Endometrial microvascular endothelial cells (primary cell): ENCODE data around the gene GALM. TPM values are rescaled to one million over a fixed set of nuclear protein-coding genes. Genes with fewer than 3 reads are reported as not detected.
"Not testable (repeated sequence)": the region's sequence is repeated elsewhere in the genome, so short reads cannot be mapped to it uniquely, and the experiment has no call there.

Experiments used
- in situ Hi-C: cut with HindIII; loops from 2 replicates; pipeline ENCODE4 v1.10.0; 2017; ENCODE audit warnings: low sequenced_read_pairs, low pct_unique_long_range_greater_than_20kb; ENCODE audit errors: inconsistent ontology term
- total RNA-seq: library from RNA; depleted of rRNA; stranded (reverse); fragments of >200 nt; gene quantifications from one replicate; pipeline ENCODE4 v1.2.3, GENCODE V29; 2015; ENCODE audit errors: inconsistent ontology term

The GALM gene
- total RNA-seq, 1 donor from 2014 or later = 9.8 TPM

DNA sequence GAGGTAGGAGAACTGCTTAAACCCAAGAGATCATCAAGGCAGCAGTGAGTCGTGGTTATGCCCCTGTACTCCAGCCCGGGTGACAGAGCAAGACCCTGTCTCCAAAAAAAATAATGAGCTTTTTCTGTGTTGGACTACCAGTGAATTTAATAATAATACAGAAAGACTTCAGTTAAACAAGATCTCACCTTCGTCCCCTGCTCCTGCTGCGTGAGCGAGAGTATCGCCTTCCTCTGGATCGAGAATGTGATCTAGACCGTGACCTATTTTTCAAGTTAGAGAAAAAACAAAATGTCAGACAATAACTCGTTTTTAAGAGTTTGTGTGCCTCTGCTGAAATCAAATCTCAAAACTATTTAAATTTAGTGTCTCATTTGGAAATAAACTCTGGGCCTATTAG is 82.5 kb downstream of the GALM start:
- in situ Hi-C loops = no loop called here

DNA sequence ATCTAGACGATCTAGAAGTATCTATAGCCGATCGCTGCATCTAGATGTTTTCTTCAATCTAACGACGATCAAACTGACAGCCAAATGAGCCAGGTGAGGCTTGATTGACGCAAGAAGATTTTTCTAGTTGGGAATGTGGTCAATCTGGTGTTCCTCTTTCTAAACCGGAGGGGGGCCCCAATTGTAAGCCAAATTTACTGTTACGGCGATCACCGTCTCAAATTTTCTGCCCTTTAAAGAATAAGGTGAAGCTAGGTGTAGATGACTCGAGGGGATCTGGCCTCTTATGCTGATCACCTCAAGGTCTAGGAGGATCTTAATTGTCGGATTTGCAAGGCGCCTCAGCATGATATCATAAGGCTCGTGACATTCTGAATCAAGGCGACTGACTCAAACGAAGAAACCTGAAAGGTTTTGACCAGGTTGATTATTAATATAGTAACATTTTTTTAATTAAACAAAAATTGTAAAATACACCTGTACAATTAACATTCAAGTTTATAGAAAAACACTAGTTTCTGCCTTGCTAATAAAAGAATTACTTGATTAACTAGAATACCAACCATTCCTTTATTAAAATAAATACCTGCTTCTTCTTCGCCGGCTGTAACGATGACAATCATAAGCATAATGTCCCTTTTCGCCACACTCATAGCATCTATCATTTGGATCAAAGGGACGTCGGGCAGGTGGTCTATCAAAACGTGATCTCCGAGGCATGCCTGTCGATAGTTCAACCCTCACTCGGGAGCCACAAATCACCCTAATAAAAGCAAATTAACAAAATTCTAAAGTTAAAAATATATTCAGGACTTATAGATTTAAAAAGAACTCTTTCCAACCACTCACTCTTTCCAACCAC is 83.3 kb downstream of the GALM start:
- in situ Hi-C loops = no loop called here

DNA sequence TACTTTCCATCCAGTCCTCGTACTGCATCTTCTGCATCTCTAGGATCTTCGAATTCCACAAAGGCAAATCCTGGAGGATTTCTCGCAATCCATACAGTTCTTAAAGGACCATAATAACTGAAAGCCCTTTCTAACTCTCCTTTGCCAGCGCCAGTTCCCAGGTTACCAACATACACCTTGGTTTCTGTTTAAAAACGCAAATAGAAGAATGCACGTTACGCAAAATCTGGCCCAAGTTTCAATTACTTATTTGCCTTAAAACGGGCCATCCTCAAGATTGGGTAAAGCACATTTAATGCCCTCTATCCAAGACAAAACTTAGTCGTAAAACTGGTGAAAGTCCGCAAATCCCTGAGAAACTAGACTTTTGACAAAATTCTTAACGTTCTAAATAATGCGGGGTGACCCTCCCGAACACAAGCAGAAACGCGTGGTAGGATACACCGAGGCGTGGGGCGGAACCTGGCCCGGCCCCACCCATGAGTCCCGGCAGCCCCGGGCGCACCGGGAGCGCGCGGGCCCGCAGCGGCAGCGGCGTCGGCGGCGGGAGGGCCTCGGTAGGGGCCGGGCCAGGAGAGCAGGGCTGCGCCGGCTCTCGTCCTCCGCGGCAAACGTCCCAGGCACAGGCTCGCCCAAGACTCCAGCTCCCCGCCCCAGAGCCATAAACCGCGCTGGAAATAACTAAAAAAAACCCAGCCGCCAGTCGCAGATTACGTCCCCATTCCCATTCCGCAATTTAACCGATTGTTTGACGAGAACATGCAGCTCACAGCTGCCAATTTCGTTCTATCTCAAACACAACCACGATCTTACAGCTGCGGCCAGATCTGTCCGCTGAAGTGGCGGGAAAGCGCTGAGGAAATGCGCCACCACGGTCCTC is 84.3 kb downstream of the GALM start:
- in situ Hi-C loops = no loop called here

DNA sequence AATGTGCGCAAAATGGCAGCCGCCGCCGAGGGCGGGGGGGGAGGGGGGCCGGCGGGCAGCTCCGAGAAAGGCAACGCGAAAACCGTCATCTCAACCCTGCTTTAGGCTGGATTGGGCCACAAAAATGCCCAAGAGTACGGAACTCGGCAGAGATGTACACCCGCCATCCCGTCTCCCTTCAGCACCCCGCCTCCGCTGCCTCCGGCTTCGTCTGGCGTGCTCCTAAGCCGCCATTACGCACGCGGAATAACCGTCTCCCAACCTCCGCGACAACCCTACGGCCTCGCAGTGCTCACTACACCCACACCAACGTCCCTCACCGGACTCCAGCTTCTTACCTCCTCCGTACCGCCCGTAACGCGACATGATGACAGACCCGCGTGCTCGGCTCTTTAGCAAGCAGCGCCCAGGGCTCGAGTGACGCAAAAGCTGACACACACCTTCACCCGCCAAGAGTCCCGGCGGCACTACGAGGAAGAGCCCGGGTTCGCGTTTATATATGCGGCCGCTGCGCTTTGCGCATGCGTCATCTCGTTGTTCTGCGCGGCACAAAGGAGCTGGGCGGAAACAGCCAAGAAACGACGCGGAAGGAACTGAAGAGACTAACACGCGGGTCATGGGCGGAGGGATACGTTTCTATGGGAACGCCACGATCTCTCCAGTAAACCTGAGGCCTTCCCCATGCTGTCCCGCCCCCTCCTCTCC is 85.1 kb downstream of the GALM start, which contains the start of gene SRSF7:
TSS of gene SRSF7 (minus strand) at position 471 of the 705 bp plus-strand sequence. CDS start at position 366, 105 bp downstream.
- in situ Hi-C loops = no loop called here

DNA sequence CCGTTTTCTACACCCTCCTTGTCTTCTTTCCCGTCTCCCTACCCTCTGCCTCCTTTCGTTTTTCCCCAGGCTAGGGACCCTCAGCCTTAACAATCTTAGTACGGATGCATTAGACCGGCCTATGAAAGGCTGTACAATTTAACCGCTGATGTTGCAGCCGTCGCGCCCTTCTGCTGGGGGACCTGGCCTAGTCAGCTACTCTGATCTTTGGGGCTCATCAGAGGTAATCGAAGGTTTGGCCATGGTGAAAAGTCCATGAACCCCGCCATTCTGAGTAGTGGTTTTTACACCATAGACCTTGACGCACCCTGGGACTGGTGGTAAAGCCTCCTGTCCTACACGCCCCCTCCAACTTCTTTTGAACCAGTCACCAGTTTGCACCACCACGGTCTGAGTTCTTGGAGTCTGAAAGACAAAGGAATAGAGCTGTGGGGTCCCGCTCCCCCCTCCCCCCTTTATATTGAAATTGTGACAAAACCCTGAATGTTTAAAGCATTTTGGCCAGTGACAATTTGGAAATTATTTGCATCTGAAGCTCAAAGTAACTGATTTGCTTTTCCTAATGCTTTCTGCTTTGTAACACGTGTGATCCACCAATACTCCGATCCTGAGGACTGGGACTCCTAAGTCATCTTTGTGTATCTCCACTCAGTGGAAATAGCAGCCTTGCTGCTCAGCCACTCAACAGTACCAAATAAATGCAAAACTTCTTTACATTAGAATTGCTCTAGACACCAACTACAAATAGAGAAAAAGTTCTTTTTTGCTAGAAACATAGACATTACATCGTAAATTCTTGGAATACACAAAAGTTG is 85.9 kb downstream of the GALM start:
- in situ Hi-C loops = no loop called here

DNA sequence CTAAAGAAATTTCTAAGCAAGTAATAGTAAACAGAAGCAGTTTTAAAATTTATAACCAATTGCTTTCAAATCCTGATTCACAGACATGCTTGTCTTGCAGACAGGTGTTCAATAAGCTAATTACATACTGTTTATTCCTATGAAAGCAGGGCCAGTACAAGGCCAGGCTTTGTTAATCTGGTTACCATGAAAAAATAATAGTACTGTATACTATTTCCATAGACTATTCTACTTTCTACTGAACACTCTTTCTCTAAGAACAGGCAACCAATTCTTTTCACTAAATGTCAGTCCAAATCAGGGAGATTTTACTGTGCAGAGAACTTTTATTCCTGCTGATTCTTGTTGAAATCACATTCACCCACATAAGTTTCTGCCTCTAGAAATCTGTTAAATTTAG is 88.1 kb downstream of the GALM start:
- in situ Hi-C loops = no loop called here

DNA sequence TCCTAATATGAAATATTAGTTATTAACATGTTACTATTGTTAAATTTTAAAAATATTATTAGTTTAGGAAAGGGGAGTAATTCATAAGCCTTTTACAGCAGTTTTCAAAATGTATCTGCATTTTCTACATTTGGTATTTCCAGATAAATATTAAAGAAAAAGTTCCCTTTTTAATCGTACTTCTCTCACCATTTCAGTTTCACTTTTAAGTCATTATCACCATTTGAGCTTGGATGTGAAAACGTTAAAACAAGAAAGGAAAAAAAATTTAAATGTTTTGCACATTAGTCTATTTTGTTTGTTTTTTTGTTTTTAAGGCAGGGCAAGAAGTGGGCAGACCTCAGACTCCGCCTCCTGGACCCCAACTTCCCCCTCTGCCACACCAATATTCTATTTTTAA is 88.6 kb downstream of the GALM start:
- in situ Hi-C loops = no loop called here

DNA sequence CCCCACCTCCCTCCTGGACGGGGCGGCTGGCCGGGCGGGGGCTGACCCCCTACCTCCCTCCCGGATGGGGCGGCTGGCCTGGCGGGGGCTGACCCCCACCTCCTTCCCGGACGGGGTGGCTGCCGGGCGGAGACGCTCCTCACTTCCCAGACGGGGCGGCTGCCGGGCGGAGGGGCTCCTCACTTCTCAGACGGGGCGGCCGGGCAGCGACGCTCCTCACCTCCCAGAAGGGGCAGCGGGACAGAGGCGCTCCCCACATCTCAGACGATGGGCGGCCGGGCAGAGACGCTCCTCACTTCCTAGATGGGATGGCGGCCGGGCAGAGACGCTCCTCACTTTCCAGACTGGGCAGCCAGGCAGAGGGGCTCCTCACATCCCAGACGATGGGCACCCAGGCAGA is 90.0 kb downstream of the GALM start:
- in situ Hi-C loops = not testable (repeated sequence)

DNA sequence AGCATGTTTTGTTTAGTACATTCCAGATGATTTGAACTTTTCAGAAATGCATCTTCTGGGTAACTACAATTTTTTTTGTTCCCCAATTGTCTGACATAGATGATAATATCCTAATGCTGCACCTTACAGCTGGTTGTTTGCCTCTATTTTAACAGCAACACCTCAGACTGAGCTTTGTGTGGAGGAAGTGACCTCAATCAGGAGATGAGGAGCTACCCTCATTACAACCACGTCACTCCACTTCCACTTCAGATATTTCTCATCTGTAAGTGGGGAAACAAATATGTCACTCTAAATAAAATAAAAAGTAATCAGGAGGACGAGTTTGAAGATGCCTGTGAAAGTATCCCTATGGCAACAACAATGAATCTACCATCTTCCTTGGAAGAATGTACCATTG is 97.3 kb downstream of the GALM start:
- in situ Hi-C loops = no loop called here

DNA sequence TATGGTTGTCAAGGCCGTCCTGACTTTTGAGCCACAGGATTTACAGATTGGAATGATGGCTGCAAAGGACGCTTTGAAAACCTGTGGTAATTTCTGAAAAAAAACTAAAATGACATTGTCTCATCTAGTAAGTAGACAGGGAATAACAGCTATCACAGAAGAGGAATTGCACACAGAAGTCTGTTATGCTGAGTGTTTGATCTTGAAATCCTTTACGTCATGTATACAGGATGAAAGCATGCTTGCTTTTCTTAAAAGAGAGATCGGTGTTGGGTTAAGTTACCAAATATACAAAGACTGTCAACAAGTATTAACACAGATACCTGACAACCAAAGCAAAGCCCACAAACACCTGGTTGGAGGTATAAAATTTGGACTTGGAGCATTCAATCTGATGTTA is 97.8 kb downstream of the GALM start:
- in situ Hi-C loops = no loop called here

DNA sequence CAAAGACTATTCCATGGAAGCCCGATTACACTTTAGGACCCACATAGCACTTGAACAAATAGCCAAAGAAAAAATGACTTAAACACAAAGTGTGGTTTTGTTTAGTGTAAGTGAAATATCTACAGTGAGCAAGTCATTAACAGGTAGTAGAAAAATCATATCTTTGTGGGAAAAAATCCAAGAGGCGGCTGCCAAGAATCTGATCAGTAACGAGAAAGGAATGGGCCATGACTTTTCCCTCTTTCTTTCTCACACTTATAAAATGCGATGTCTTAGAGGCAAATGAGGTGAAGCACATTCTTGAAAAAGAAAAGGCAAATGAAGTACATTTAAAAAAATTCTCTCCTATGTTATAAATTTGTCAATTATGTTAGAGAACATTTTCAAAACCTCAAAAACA is 99.2 kb downstream of the GALM start:
- in situ Hi-C loops = no loop called here

DNA sequence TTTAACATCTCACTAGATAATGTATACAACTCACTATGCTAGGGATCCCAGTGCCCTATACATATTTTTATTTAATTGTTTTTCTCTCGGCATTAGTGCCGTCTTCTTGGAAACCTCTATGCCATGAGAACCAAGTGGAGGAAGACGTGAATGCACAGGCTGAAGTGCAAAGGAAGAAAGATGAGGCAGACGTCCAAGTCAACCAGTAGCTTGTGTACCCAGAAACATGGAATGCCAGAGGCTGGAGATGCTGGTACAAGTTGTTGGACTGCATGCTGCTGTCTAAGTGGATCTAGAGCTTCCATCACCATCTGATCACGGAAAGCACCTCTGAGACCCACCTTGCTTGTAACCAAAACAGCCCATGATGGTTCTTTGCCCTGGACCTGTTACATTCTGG is 99.6 kb downstream of the GALM start:
- in situ Hi-C loops = no loop called here

DNA sequence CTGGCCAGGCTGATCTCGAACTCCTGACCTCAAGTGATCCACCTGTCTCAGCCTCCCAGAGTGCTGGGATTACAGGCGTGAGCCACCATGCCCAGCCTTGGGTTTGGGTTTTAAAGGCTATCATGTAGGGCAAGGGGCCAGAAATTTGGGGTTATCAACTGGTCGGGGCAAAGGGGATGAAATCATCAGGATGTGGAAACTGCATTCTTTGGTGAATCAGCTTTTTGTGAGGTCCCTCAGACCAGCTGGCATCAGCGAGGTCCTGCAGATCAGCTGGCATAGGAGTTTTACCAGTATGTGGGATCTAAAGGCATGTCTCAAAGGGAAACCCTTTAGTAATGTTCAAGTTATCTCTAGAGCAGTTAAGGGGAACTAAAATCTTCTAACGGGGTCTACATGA is 105.7 kb downstream of the GALM start:
- in situ Hi-C loops = no loop called here

DNA sequence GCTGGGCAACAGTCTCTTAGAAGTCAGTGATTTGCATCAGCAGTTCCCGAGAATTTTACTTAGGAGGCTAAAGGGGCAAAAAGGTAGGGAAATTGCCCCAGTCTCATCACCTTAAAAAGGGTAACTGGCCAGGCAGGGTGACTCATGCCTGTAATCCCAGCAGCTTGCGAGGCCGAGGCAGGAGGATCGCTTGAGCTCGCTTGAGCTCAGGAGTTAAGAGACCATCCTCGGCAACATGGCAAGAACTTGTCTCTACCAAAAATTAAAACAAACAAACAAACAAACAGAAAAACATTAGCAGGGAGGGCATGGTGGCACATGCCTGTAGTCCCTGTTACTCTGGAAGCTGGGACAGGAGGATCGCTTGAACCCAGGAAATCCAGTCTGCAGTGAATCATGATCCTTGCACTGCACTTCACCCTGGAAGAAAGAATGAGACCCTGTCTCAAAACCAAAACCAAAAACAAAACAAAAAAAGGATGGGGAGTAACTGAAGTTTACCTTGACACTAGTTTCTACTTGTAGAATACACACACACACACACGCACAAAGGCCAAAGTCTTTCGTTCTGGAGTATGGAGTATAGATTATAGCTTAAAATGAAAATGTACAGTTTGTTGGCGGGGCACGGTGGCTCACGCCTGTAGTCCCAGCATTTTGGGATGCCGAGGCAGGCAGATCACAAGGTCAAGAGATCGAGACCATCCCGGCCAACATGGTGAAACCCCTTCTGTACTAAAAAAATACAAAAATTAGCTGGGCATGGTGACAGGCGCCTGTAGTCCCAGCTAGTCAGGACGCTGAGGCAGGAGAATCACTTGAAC is 109.4 kb downstream of the GALM start:
- in situ Hi-C loops = no loop called here

DNA sequence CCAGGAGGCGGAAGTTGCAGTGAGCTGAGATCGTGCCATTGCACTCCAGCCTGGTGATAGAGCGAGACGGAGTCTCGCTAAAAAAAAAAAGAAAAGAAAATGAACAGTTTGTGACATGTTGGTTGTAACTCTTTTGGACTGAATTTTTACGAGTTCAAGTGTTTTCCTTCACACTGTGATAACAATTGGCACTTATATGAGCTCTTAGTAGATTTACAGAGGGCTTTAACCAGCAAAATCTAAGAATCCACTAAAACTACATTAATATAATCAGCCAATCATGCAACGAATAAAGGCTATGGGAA is 110.0 kb downstream of the GALM start:
- in situ Hi-C loops = no loop called here

DNA sequence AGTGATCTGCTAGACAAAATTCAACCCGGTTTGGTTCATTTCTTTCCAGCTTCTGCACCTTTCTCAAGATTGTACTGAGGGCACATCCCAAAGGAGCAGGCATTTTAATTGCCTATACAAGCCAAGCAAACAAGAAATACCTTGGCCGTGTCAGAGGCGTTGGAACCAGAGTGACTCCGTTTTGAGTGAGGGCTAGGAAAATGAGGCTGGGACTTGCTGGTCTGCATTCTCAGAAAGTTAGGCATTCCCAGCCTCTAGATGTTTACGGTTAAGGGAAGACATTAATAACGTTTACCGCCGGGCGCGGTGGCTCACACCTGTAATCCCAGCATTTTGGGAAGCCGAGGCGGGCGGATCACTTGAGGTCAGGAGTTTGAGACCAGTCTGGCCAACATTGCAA is 110.6 kb downstream of the GALM start:
- in situ Hi-C loops = no loop called here

DNA sequence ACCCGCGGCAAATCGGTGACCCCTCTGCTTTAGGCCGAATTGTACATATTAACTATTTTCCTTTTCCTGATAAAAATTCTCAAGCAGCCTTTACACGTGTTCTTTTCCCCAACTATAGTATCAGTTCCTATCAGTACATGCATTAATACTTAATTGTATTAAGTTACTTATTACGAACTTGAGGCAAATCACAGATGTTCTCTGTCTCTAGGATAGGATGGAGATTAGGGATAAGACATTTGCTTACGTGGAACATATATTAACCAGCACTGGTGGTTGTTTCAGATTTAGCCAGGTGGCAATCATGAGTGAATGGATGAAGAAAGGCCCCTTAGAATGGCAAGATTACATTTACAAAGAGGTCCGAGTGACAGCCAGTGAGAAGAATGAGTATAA is 112.8 kb downstream of the GALM start:
- in situ Hi-C loops = no loop called here

DNA sequence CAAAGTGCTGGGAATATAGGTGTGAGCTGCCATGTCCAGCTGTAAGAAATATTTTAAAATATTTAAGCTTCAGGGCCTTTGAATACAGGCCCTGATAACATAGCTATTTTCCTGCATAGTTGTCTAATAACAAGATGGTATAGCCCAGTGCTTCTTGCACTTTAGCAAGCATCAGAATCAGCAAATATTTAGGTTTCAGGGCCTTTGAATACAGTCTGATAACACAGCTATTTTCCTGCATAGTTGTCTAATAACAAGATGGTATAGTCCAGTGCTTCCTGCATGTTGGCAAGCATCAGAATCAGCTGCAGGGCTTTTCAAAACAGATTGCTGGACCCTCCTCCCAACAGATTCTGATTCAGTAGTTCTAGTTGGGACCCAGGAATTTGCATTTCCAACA is 117.7 kb downstream of the GALM start:
- in situ Hi-C loops = no loop called here
